ENCODE results near the gene CDS2. TPM values are rescaled to one million over a fixed set of nuclear protein-coding genes. Genes with fewer than 3 reads are reported as not detected.

Gene CDS2
- total and polyA plus RNA-seq, 2 experiments from 2014 or later = 16.8 to 40.8 TPM

GRCh38 chr20:5159928-5160327, 33.1 kb downstream of the CDS2 start (continued):
- TF ChIP-seq, protein P1, sequence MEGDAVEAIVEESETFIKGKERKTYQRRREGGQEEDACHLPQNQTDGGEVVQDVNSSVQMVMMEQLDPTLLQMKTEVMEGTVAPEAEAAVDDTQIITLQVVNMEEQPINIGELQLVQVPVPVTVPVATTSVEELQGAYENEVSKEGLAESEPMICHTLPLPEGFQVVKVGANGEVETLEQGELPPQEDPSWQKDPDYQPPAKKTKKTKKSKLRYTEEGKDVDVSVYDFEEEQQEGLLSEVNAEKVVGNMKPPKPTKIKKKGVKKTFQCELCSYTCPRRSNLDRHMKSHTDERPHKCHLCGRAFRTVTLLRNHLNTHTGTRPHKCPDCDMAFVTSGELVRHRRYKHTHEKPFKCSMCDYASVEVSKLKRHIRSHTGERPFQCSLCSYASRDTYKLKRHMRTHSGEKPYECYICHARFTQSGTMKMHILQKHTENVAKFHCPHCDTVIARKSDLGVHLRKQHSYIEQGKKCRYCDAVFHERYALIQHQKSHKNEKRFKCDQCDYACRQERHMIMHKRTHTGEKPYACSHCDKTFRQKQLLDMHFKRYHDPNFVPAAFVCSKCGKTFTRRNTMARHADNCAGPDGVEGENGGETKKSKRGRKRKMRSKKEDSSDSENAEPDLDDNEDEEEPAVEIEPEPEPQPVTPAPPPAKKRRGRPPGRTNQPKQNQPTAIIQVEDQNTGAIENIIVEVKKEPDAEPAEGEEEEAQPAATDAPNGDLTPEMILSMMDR (conservative IDR thresholded peaks at IDR 0.05; ENCODE audit: low read depth in 2 of 2) = no peak
- TF ChIP-seq STAT1 (IDR thresholded peaks at IDR 0.05; ENCODE audit: unreplicated experiment) (no peak), EZH2 (IDR thresholded peaks at IDR 0.05; ENCODE audit: low read depth, unreplicated experiment) (no peak), EZH2phosphoT487 (IDR thresholded peaks at IDR 0.05; ENCODE audit: unreplicated experiment) (no peak), POLR2AphosphoS5 (IDR thresholded peaks at IDR 0.05; ENCODE audit: low read depth) (no peak), JUNB (IDR thresholded peaks at IDR 0.05; ENCODE audit: unreplicated experiment) (no peak), ZNF331 (CRISPR knock-in tag; IDR thresholded peaks at IDR 0.05; ENCODE audit: low read depth) (no peak), CREB1 (CRISPR knock-in tag; IDR thresholded peaks at IDR 0.05; ENCODE audit: low read depth) (no peak)
- TF ChIP-seq, protein P2, sequence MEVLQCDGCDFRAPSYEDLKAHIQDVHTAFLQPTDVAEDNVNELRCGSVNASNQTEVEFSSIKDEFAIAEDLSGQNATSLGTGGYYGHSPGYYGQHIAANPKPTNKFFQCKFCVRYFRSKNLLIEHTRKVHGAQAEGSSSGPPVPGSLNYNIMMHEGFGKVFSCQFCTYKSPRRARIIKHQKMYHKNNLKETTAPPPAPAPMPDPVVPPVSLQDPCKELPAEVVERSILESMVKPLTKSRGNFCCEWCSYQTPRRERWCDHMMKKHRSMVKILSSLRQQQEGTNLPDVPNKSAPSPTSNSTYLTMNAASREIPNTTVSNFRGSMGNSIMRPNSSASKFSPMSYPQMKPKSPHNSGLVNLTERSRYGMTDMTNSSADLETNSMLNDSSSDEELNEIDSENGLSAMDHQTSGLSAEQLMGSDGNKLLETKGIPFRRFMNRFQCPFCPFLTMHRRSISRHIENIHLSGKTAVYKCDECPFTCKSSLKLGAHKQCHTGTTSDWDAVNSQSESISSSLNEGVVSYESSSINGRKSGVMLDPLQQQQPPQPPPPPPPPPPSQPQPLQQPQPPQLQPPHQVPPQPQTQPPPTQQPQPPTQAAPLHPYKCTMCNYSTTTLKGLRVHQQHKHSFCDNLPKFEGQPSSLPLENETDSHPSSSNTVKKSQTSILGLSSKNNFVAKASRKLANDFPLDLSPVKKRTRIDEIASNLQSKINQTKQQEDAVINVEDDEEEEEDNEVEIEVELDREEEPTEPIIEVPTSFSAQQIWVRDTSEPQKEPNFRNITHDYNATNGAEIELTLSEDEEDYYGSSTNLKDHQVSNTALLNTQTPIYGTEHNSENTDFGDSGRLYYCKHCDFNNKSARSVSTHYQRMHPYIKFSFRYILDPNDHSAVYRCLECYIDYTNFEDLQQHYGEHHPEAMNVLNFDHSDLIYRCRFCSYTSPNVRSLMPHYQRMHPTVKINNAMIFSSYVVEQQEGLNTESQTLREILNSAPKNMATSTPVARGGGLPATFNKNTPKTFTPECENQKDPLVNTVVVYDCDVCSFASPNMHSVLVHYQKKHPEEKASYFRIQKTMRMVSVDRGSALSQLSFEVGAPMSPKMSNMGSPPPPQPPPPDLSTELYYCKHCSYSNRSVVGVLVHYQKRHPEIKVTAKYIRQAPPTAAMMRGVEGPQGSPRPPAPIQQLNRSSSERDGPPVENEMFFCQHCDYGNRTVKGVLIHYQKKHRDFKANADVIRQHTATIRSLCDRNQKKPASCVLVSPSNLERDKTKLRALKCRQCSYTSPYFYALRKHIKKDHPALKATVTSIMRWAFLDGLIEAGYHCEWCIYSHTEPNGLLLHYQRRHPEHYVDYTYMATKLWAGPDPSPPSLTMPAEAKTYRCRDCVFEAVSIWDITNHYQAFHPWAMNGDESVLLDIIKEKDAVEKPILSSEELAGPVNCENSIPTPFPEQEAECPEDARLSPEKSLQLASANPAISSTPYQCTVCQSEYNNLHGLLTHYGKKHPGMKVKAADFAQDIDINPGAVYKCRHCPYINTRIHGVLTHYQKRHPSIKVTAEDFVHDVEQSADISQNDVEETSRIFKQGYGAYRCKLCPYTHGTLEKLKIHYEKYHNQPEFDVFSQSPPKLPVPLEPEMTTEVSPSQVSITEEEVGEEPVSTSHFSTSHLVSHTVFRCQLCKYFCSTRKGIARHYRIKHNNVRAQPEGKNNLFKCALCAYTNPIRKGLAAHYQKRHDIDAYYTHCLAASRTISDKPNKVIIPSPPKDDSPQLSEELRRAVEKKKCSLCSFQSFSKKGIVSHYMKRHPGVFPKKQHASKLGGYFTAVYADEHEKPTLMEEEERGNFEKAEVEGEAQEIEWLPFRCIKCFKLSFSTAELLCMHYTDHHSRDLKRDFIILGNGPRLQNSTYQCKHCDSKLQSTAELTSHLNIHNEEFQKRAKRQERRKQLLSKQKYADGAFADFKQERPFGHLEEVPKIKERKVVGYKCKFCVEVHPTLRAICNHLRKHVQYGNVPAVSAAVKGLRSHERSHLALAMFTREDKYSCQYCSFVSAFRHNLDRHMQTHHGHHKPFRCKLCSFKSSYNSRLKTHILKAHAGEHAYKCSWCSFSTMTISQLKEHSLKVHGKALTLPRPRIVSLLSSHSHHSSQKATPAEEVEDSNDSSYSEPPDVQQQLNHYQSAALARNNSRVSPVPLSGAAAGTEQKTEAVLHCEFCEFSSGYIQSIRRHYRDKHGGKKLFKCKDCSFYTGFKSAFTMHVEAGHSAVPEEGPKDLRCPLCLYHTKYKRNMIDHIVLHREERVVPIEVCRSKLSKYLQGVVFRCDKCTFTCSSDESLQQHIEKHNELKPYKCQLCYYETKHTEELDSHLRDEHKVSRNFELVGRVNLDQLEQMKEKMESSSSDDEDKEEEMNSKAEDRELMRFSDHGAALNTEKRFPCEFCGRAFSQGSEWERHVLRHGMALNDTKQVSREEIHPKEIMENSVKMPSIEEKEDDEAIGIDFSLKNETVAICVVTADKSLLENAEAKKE (CRISPR knock-in tag; IDR thresholded peaks at IDR 0.05) = no peak
